K562 (cell line): ENCODE results near the gene WNT6. TPM values are rescaled to one million over a fixed set of nuclear protein-coding genes. Genes with fewer than 3 reads are reported as not detected.

ENCODE experiments used
- CBFA2T2 ChIP-seq: fragments of 450-650 bp; conservative IDR thresholded peaks from 2 replicates; pipeline ENCODE4 v1.6.1; 2017; ENCODE audit warnings: mild to moderate bottlenecking
- CHCHD3 ChIP-seq: fragments of 250-450 bp; sonication (Bioruptor Pico); IDR thresholded peaks from 2 replicates; pipeline ENCODE4 v2.1.2; 2022; ENCODE audit warnings: mild to moderate bottlenecking
- ELK3 ChIP-seq: fragments of 450-650 bp; formaldehyde crosslinking; IDR thresholded peaks from 2 replicates; pipeline ENCODE4 v1.4.0; 2020; ENCODE audit warnings: mild to moderate bottlenecking
- GTF3C2 ChIP-seq: IDR thresholded peaks from 3 replicates; pipeline ENCODE4 v1.6.1; 2011; ENCODE audit warnings: borderline replicate concordance, mild to moderate bottlenecking, moderate library complexity; ENCODE audit not compliant: insufficient read length; ENCODE audit errors: extremely low read depth
- KDM5B ChIP-seq: fragments of 200-600 bp; sonication (generic); IDR thresholded peaks from 2 replicates; pipeline ENCODE4 v1.6.1; 2012; ENCODE audit warnings: low read depth, mild to moderate bottlenecking, moderate library complexity, low read length, control low read depth, inconsistent platforms; ENCODE audit not compliant: insufficient replicate concordance
- KLF13 ChIP-seq: fragments of 450-650 bp; IDR thresholded peaks from 2 replicates; pipeline ENCODE4 v1.6.1; 2016; ENCODE audit warnings: missing genetic modification characterization, low read depth, mild to moderate bottlenecking, missing compliant biosample characterization, moderate library complexity, borderline replicate concordance
- NRF1 ChIP-seq, 2 experiments: fragments of 450-650 bp; IDR thresholded peaks in 1 of 2; conservative IDR thresholded peaks in 1 of 2; 2 replicates each; pipeline ENCODE4 v1.6.1; 2014; ENCODE audit warnings: mild to moderate bottlenecking in 2 of 2
- RBM15 ChIP-seq: fragments of 200-400 bp; formaldehyde crosslinking; IDR thresholded peaks from 2 replicates; pipeline ENCODE4 v1.6.1; 2018; ENCODE audit warnings: mild to moderate bottlenecking, low read length, moderate library complexity; ENCODE audit not compliant: insufficient read depth
- SIN3B ChIP-seq: fragments of 450-650 bp; IDR thresholded peaks from 2 replicates; pipeline ENCODE4 v1.6.1; 2017; ENCODE audit warnings: low read depth, mild to moderate bottlenecking, moderate library complexity
- SMC3 ChIP-seq: conservative IDR thresholded peaks from 2 replicates; pipeline ENCODE4 v1.6.1; 2011; ENCODE audit warnings: low read depth, low read length, improper control_type of control experiment; ENCODE audit not compliant: insufficient read depth
- STAG1 ChIP-seq: sonication (generic); formaldehyde crosslinking; IDR thresholded peaks from 2 replicates; pipeline ENCODE4 v1.5.0; 2020; ENCODE audit warnings: missing genetic modification reagents, borderline replicate concordance
- SUPT5H ChIP-seq: fragments of 450-650 bp; IDR thresholded peaks from 2 replicates; pipeline ENCODE4 v1.6.1; 2016
- TBL1XR1 ChIP-seq, 2 experiments: IDR thresholded peaks; 2 replicates each; pipeline ENCODE4 v1.6.1; 2012; ENCODE audit warnings: improper control_type of control experiment in 2 of 2, low read length in 2 of 2, mild to moderate bottlenecking in 1 of 2
- TCF7 ChIP-seq: sonication (generic); IDR thresholded peaks from 2 replicates; pipeline ENCODE4 v1.6.1; 2016; ENCODE audit warnings: antibody characterized with exemption, borderline replicate concordance
- ZC3H8 ChIP-seq: fragments of 450-650 bp; IDR thresholded peaks from 2 replicates; pipeline ENCODE4 v1.6.1; 2017
- ZFP1 ChIP-seq: fragments of 450-650 bp; formaldehyde crosslinking; IDR thresholded peaks from 2 replicates; pipeline ENCODE4 v1.4.0; 2020; ENCODE audit warnings: mild to moderate bottlenecking, mixed read lengths
- ZNF175 ChIP-seq: fragments of 200-800 bp; sonication (Bioruptor generic); IDR thresholded peaks from 2 replicates; pipeline ENCODE4 v1.6.1; 2016; ENCODE audit warnings: low read depth, mild to moderate bottlenecking, missing genetic modification characterization, missing compliant biosample characterization
- polyA plus RNA-seq, 8 experiments: library from polyadenylated mRNA; depleted of rRNA in 4 of 8; stranded (reverse) in 5 of 8; unstranded in 3 of 8; fragments of >200 nt; fragmentation: Nextera tagmentation in 2 of 8; fragmentation: Illumina TruSeq in 1 of 8; extraction: Ambion mirVana in 2 of 8; extraction: Trizol in 1 of 8; gene quantifications; 2 replicates each; pipeline versions ENCODE4 v1.2.1 to v1.2.3, GENCODE V29; 2011 to 2014; ENCODE audit warnings: inconsistent platforms in 1 of 8, missing spikeins in 1 of 8
- total RNA-seq, 7 experiments: library from RNA; depleted of rRNA in 6 of 7; stranded (reverse); fragments of >200 nt in 6 of 7; fragmentation: Illumina TruSeq in 2 of 7; extraction: Trizol in 2 of 7; gene quantifications; 2 replicates each; pipeline versions ENCODE4 v1.2.1 to v1.2.3, GENCODE V29; 2011 to 2021; ENCODE audit warnings: low replicate concordance in 1 of 7
- TF ChIP-seq, protein P1 (sequence below): fragments of 150-350 bp; conservative IDR thresholded peaks from 2 replicates; pipeline ENCODE4 v1.6.1; 2014; ENCODE audit warnings: low read length
- TF ChIP-seq, protein P2 (sequence below): fragments of 450-650 bp; IDR thresholded peaks from 2 replicates; pipeline ENCODE4 v1.7.0; 2016; ENCODE audit warnings: borderline replicate concordance

The WNT6 gene
- total and polyA plus RNA-seq, 9 of the 15 experiments (the other 6 are each of a cell fraction or from before 2014, with no cell fraction given) = not detected

DNA sequence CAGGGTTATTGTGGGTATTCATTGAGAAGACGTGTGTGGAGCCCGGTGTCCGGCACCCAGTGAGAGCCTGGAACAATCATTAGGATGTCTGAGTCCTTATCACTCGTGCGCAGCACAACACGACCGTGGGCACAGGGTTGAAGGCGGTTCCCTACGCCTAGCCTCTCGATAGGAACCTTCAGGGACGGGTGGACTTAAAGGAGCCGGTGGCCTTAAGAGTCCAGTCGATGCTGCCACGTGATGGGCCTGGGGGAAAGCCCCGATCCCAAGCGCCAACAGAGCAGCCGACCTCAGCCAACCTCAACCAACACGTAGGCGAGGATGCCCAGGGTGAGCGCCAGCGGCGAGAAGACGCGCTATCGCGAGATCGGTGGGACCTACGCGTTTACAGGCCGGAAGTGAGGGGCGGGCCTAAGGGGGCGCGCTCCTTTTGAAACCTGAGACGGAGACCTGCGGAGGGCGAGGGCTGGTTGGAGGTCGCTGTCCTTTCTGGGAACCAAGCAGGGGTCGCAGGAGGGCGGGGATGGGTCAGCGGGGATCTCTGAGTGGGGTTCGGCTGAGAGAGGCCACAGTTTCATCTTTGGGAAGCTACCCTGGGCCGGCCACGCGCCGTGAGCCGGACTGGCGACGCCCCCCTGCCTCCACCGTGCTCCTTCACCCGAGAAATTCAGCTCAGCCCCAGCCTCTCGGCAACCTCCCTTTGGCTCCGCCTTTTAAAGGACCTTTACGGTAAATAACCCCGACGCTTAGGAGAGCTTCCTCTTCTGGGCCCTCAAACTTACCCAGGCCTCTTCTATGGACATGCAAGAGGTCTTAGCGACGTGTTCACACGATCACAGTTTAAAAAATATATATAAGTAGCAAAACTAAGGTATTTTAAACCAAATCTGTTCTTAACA lies 49.4 kb downstream of the WNT6 start (continued):
- TF ChIP-seq, protein P1, sequence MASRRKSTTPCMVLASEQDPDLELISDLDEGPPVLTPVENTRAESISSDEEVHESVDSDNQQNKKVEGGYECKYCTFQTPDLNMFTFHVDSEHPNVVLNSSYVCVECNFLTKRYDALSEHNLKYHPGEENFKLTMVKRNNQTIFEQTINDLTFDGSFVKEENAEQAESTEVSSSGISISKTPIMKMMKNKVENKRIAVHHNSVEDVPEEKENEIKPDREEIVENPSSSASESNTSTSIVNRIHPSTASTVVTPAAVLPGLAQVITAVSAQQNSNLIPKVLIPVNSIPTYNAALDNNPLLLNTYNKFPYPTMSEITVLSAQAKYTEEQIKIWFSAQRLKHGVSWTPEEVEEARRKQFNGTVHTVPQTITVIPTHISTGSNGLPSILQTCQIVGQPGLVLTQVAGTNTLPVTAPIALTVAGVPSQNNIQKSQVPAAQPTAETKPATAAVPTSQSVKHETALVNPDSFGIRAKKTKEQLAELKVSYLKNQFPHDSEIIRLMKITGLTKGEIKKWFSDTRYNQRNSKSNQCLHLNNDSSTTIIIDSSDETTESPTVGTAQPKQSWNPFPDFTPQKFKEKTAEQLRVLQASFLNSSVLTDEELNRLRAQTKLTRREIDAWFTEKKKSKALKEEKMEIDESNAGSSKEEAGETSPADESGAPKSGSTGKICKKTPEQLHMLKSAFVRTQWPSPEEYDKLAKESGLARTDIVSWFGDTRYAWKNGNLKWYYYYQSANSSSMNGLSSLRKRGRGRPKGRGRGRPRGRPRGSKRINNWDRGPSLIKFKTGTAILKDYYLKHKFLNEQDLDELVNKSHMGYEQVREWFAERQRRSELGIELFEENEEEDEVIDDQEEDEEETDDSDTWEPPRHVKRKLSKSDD = peak; percentile 78; the same call in 1 of the 2 replicates
- TF ChIP-seq TCF7 = peak; percentile 84
- no peak for TF ChIP-seq SMC3
- TF ChIP-seq CBFA2T2 = no peak
- no peak for TF ChIP-seq GTF3C2
- TF ChIP-seq SIN3B = 0 out of 2 replicates have a peak, but pooled peaks have one; percentile 41
- no peak for TF ChIP-seq RBM15
- TF ChIP-seq ZC3H8 = no peak
- TF ChIP-seq, protein P2, sequence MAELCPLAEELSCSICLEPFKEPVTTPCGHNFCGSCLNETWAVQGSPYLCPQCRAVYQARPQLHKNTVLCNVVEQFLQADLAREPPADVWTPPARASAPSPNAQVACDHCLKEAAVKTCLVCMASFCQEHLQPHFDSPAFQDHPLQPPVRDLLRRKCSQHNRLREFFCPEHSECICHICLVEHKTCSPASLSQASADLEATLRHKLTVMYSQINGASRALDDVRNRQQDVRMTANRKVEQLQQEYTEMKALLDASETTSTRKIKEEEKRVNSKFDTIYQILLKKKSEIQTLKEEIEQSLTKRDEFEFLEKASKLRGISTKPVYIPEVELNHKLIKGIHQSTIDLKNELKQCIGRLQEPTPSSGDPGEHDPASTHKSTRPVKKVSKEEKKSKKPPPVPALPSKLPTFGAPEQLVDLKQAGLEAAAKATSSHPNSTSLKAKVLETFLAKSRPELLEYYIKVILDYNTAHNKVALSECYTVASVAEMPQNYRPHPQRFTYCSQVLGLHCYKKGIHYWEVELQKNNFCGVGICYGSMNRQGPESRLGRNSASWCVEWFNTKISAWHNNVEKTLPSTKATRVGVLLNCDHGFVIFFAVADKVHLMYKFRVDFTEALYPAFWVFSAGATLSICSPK = no peak
- peak; percentile 64 to 71 for TF ChIP-seq NRF1 (conservative IDR thresholded peaks at IDR 0.05 in 1 of 2, IDR thresholded peaks at IDR 0.05 in 1 of 2)
- no peak for TF ChIP-seq ZFP1 (CRISPR knock-in tag)
- TF ChIP-seq SUPT5H = peak; percentile 86
- no peak for TF ChIP-seq ZNF175
- no peak for TF ChIP-seq STAG1
- TF ChIP-seq KLF13 (tag) = peak; percentile 81; the same call in 1 of the 2 replicates
- no peak for TF ChIP-seq TBL1XR1 (IDR thresholded peaks at IDR 0.05; ENCODE audit: low read length in 2 of 2)
- no peak for TF ChIP-seq ELK3 (CRISPR knock-in tag)
- peak; percentile 62 for TF ChIP-seq KDM5B
- no peak for TF ChIP-seq CHCHD3
